B cell (primary cell): ENCODE measurements around the gene RGSL1. TPM values are rescaled to one million over a fixed set of nuclear protein-coding genes. Genes with fewer than 3 reads are reported as not detected.

ENCODE experiments used
- ATAC-seq: fragments of 200-7000 bp; cut with Tn5 transposase; one replicate; pipeline ENCODE4 v1.10.0; 2021; ENCODE audit warnings: low read depth, mild to moderate bottlenecking, moderate number of reproducible peaks, moderate library complexity
- CTCF ChIA-PET: fragments of 350-600 bp; sonication (Branson Sonifier 250); formaldehyde crosslinking; loops from one replicate; lab custom pipeline; 2021; ENCODE audit warnings: antibody characterized with exemption, inconsistent platforms; lab: Charles Lee
- POLR2A ChIA-PET: fragments of 350-600 bp; sonication (Branson Sonifier 250); formaldehyde crosslinking; loops from one replicate; lab custom pipeline; 2021; ENCODE audit warnings: antibody characterized with exemption; lab: Charles Lee
- DNase-seq: peaks from one replicate; pipeline ENCODE4 v3.0.0; 2013
- H2AFZ ChIP-seq: 2 replicates; pipeline ENCODE4 v1.6.1; 2012; ENCODE audit warnings: mild to moderate bottlenecking, low read depth, low read length; ENCODE audit not compliant: insufficient read depth, poor library complexity, severe bottlenecking
- H3K27ac ChIP-seq, 2 donors: 1 replicate in 1 of 2; 2 replicates in 1 of 2; pipeline ENCODE4 v1.5.1; 2012 to 2013; ENCODE audit warnings: low read length in 2 of 2, mild to moderate bottlenecking in 2 of 2, moderate library complexity in 1 of 2
- H3K27me3 ChIP-seq, 4 experiments: fragments of 200-600 bp in 1 of 4; sonication (generic) in 1 of 4; replicated peaks in 1 of 4; 1 replicate in 2 of 4; 2 replicates in 2 of 4; pipeline versions ENCODE4 v1.6.1 to v1.7.0; 2013 to 2016; ENCODE audit warnings: low read length in 3 of 4, mild to moderate bottlenecking in 2 of 4, mixed read lengths in 1 of 4, moderate library complexity in 1 of 4; ENCODE audit not compliant: insufficient read depth in 4 of 4, control insufficient read depth in 3 of 4; ENCODE audit errors: control extremely low read depth in 1 of 4
- H3K36me3 ChIP-seq, 2 experiments: replicated peaks in 1 of 2; 1 replicate in 1 of 2; 2 replicates in 1 of 2; pipeline versions ENCODE4 v1.6.1 to v1.7.1; 2013; ENCODE audit warnings: low read length in 1 of 2; ENCODE audit not compliant: insufficient read depth in 2 of 2, control insufficient read depth in 1 of 2; ENCODE audit errors: control extremely low read depth in 1 of 2, extremely low read depth in 1 of 2
- H3K4me1 ChIP-seq, 2 donors: fragments of 200-600 bp in 1 of 2; sonication (generic) in 1 of 2; 1 replicate in 1 of 2; 2 replicates in 1 of 2; pipeline versions ENCODE4 v1.5.1 to v1.6.1; 2013 to 2017; ENCODE audit warnings: low read length in 2 of 2; ENCODE audit not compliant: control insufficient read depth in 2 of 2, insufficient read depth in 2 of 2
- H3K4me2 ChIP-seq: replicated peaks from 2 replicates; pipeline ENCODE3; 2012; ENCODE audit warnings: mild to moderate bottlenecking, low read depth, low read length; ENCODE audit not compliant: poor library complexity, severe bottlenecking
- H3K4me3 ChIP-seq, 5 experiments: fragments of 200-600 bp in 1 of 5; sonication (generic) in 1 of 5; 1 replicate in 3 of 5; 2 replicates in 2 of 5; pipeline versions ENCODE4 v1.5.1 to v1.7.0; 2011 to 2016; ENCODE audit warnings: low read length in 4 of 5, mild to moderate bottlenecking in 4 of 5, low read depth in 2 of 5, control low read depth in 1 of 5, moderate library complexity in 1 of 5; ENCODE audit not compliant: insufficient read depth in 1 of 5; ENCODE audit errors: control extremely low read depth in 1 of 5, extremely low read depth in 1 of 5
- H3K79me2 ChIP-seq: fragments of 200-600 bp; sonication (generic); one replicate; pipeline ENCODE4 v1.6.0; 2016; ENCODE audit warnings: low read length; ENCODE audit not compliant: control insufficient read depth, insufficient read depth
- H3K9ac ChIP-seq: fragments of 200-600 bp; sonication (generic); 2 replicates; pipeline ENCODE4 v1.6.1; 2017; ENCODE audit warnings: mild to moderate bottlenecking, low read length, moderate library complexity
- H3K9me3 ChIP-seq, 3 donors: one replicate each; pipeline versions ENCODE4 v1.6.1 to v1.7.1; 2013; ENCODE audit warnings: low read length in 2 of 3; ENCODE audit not compliant: control insufficient read depth in 2 of 3, insufficient read depth in 1 of 3; ENCODE audit errors: control extremely low read depth in 1 of 3
- H4K20me1 ChIP-seq: 2 replicates; pipeline ENCODE4 v1.6.0; 2012; ENCODE audit warnings: mild to moderate bottlenecking, low read length; ENCODE audit not compliant: insufficient read depth, control insufficient read depth, poor library complexity, severe bottlenecking
- H3K27ac Mint-ChIP-seq: one replicate; pipeline ENCODE4 v1.8.0; 2021; ENCODE audit warnings: mixed read lengths
- H3K27me3 Mint-ChIP-seq: one replicate; pipeline ENCODE4 v1.8.0; 2021; ENCODE audit warnings: mixed read lengths
- H3K4me1 Mint-ChIP-seq: one replicate; pipeline ENCODE4 v1.8.0; 2021; ENCODE audit warnings: mixed read lengths
- H3K4me3 Mint-ChIP-seq: one replicate; pipeline ENCODE4 v1.8.0; 2021; ENCODE audit warnings: mixed read lengths
- H3K9me3 Mint-ChIP-seq: one replicate; pipeline ENCODE4 v1.8.0; 2022; ENCODE audit warnings: mixed read lengths; ENCODE audit not compliant: insufficient read depth
- EZH2 ChIP-seq: IDR thresholded peaks from 2 replicates; pipeline ENCODE4 v1.6.1; 2012; ENCODE audit warnings: borderline replicate concordance, low read depth, mild to moderate bottlenecking, moderate library complexity, low read length; ENCODE audit not compliant: insufficient read depth, poor library complexity, severe bottlenecking
- WGBS: methylation state at CpG from one replicate; pipeline ENCODE4 v1.1.5; 2013; ENCODE audit warnings: missing lambda C conversion rate; ENCODE audit not compliant: insufficient coverage; 5-methylcytosine and 5-hydroxymethylcytosine counted together
- intact Hi-C: fragments of 100-400 bp; cut with micrococcal nuclease; formaldehyde crosslinking; loops from one replicate; pipeline ENCODE4 v1.10.0; 2022
- polyA plus RNA-seq: library from polyadenylated mRNA; depleted of rRNA; stranded (reverse); fragments of >200 nt; gene quantifications from 2 replicates; pipeline ENCODE4 v1.2.3, GENCODE V29; 2012
- total RNA-seq, 2 donors: library from RNA; stranded (reverse); fragments of 120-200 nt in 1 of 2; gene quantifications; 1 replicate in 1 of 2; 2 replicates in 1 of 2; pipeline versions ENCODE4 v1.2.3 to v1.2.4, GENCODE V29; 2013 to 2022
- TF ChIP-seq, protein P1 (sequence below): fragments of 200-600 bp; IDR thresholded peaks from one replicate; pipeline ENCODE4 v1.8.0; 2022; ENCODE audit warnings: antibody characterized with exemption, mild to moderate bottlenecking

Gene RGSL1
- total and polyA plus RNA-seq, 2 donors (not counting 1 experiment from before 2014, with no cell fraction given) = not detected

DNA sequence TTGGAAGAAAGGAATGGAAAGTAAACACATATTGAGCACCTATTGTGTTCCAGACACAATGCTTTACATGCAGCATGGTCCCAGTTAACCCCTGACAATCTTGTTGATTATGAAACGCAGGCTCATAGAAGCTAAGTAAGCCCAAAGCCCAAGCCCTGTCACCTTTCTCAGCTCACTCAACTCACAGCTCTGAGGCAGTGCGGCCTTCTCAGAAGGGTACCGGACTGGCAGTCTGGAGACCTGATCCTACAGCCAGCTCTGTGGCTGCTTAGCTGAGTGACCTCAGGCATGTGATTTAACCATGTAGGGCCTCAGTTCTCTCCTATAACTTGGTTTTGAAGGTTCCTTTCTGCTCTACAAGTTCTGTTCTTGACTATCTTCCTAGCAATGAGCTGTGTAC, 139.6 kb downstream of the RGSL1 start:
- Mint-ChIP-seq H3K27ac (peak overlapping the region; percentile 99), H3K4me3 (peak overlapping the region; percentile 99), H3K9me3 (no peaks in the 10 kb centered on the region), H3K4me1 (peaks cover 35% of the 10 kb centered on the region), H3K27me3 (no peaks in the 10 kb centered on the region)
- peak overlapping the region; percentile 68 to 100 (median 82) for H3K4me3 ChIP-seq
- peak overlapping the region; percentile 87 for H3K4me2 ChIP-seq
- ChIA-PET POLR2A (interaction anchor here (1.1 kb wide), 1 partner anchor 198 kb away, joined by 3 read pairs; the partner anchor contains the start of gene GLUL), CTCF (interaction anchor here (1.0 to 24.5 kb wide), 5 partner anchors 11 to 333 kb away, joined by 3 to 989 read pairs (median 9); partner anchors contain the start of genes NPL and RGS16)
- H3K9ac ChIP-seq = peak overlapping the region; percentile 97
- H4K20me1 ChIP-seq = no peaks in the 10 kb centered on the region
- peak overlapping the region; percentile 94 to 98 for H3K27ac ChIP-seq
- intact Hi-C loops = loop anchor here (2.0 kb wide), 2 partner anchors 19 to 105 kb away; no protein-coding TSS in a partner anchor
- peaks cover 23 to 27% of the 10 kb centered on the region in 2 donors for H3K4me1 ChIP-seq
- H3K9me3 ChIP-seq = peaks cover 0 to 5% (median 1%) of the 10 kb centered on the region in 3 donors
- H2AFZ ChIP-seq = peak overlapping the region; percentile 86
- peaks cover 0 to 12% of the 10 kb centered on the region in 2 experiments for H3K36me3 ChIP-seq
- DNase-seq (no peak), ATAC-seq (no peak)
- H3K27me3 ChIP-seq = no peaks in the 10 kb centered on the region
- TF ChIP-seq, protein P1, sequence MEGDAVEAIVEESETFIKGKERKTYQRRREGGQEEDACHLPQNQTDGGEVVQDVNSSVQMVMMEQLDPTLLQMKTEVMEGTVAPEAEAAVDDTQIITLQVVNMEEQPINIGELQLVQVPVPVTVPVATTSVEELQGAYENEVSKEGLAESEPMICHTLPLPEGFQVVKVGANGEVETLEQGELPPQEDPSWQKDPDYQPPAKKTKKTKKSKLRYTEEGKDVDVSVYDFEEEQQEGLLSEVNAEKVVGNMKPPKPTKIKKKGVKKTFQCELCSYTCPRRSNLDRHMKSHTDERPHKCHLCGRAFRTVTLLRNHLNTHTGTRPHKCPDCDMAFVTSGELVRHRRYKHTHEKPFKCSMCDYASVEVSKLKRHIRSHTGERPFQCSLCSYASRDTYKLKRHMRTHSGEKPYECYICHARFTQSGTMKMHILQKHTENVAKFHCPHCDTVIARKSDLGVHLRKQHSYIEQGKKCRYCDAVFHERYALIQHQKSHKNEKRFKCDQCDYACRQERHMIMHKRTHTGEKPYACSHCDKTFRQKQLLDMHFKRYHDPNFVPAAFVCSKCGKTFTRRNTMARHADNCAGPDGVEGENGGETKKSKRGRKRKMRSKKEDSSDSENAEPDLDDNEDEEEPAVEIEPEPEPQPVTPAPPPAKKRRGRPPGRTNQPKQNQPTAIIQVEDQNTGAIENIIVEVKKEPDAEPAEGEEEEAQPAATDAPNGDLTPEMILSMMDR = no peak
- TF ChIP-seq EZH2 = no peak
- 96% methylated on average over 3 of the region's 3 CpGs for WGBS
- peaks cover 43% of the 10 kb centered on the region for H3K79me2 ChIP-seq

DNA sequence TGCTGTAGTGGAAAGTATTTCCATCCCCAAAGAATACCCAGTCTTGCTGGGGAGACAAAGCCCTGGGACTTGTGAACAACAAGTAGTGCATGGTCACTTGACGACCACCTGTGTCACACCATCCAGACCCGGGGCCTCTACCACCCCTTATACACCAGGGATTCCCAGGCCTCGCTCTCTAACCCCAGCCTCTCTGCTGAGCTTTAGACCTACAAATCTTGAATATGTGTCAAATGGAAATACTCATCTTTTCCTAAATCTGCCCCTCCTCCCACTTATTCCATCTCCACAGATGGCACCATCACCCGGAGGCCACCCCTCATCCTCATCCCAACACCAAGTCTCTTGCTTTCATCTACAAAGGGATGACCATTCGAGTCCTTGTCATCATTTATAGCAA, 140.0 kb downstream of the RGSL1 start:
- peaks cover 0 to 5% (median 1%) of the 10 kb centered on the region in 3 donors for H3K9me3 ChIP-seq
- no peaks in the 10 kb centered on the region for H3K27me3 Mint-ChIP-seq
- no peak overlapping the region for H3K4me2 ChIP-seq
- H3K4me3 ChIP-seq = no peak overlapping the region
- no peak overlapping the region for H3K9ac ChIP-seq
- no peaks in the 10 kb centered on the region for H3K27me3 ChIP-seq
- H3K36me3 ChIP-seq = peaks cover 0 to 9% of the 10 kb centered on the region in 2 experiments
- H3K27ac ChIP-seq = no peak overlapping the region
- intact Hi-C loops = loop anchor here (2.0 kb wide), 2 partner anchors 19 to 105 kb away; no protein-coding TSS in a partner anchor
- CTCF ChIA-PET = interaction anchor here (1.0 to 24.5 kb wide), 4 partner anchors 11 to 333 kb away, joined by 3 to 989 read pairs (median 16); partner anchors contain the start of genes NPL and RGS16
- POLR2A ChIA-PET = no interaction called here
- no peaks in the 10 kb centered on the region for H3K9me3 Mint-ChIP-seq
- no peak for ATAC-seq
- TF ChIP-seq, protein P1 = no peak
- TF ChIP-seq EZH2 = no peak
- H2AFZ ChIP-seq = peak overlapping the region; percentile 86
- 95% methylated on average over 5 of the region's 5 CpGs for WGBS
- H3K79me2 ChIP-seq = peaks cover 38% of the 10 kb centered on the region
- H3K4me3 Mint-ChIP-seq = peak overlapping the region; percentile 99
- peaks cover 19 to 23% of the 10 kb centered on the region in 2 donors for H3K4me1 ChIP-seq
- no peak for DNase-seq
- H4K20me1 ChIP-seq = no peaks in the 10 kb centered on the region
- H3K4me1 Mint-ChIP-seq = peaks cover 31% of the 10 kb centered on the region
- peak overlapping the region; percentile 99 for H3K27ac Mint-ChIP-seq
